Neural progenitor cell (in vitro differentiated cells): ENCODE data around the gene ACTR1A. TPM values are rescaled to one million over a fixed set of nuclear protein-coding genes. Genes with fewer than 3 reads are reported as not detected.
A peak's percentile ranks its signal among the peaks of the same experiment; 100 is the strongest.

Source experiments
- DNase-seq: peaks from one replicate; pipeline ENCODE4 v3.0.0-alpha.2; 2016; ENCODE audit warnings: low spot score
- H2AFZ ChIP-seq: fragments of 200-600 bp; sonication (generic); replicated peaks from 2 replicates; pipeline ENCODE4 v1.6.1; 2016; ENCODE audit warnings: antibody characterized with exemption
- H3F3A ChIP-seq: fragments of 200-600 bp; sonication (generic); 2 replicates; pipeline ENCODE4 v1.6.1; 2016; ENCODE audit warnings: antibody characterized with exemption, low read depth
- H3K27ac ChIP-seq: fragments of 200-600 bp; sonication (generic); 2 replicates; pipeline ENCODE4 v1.5.1; 2016; ENCODE audit warnings: mild to moderate bottlenecking
- H3K27me3 ChIP-seq: fragments of 200-600 bp; sonication (generic); 2 replicates; pipeline ENCODE4 v1.6.1; 2016; ENCODE audit warnings: mild to moderate bottlenecking, moderate library complexity
- H3K36me3 ChIP-seq: fragments of 200-600 bp; sonication (generic); 2 replicates; pipeline ENCODE4 v1.5.1; 2016
- H3K4me1 ChIP-seq: fragments of 200-600 bp; sonication (generic); 2 replicates; pipeline ENCODE4 v1.6.1; 2016; ENCODE audit warnings: mixed run types
- H3K4me2 ChIP-seq: fragments of 200-600 bp; sonication (generic); 2 replicates; pipeline ENCODE4 v1.6.1; 2016
- H3K4me3 ChIP-seq: fragments of 200-600 bp; sonication (generic); 2 replicates; pipeline ENCODE4 v1.5.1; 2016
- H3K79me2 ChIP-seq: fragments of 200-600 bp; sonication (generic); 2 replicates; pipeline ENCODE4 v1.6.1; 2016; ENCODE audit warnings: low read depth
- H3K9ac ChIP-seq: fragments of 200-600 bp; sonication (generic); 2 replicates; pipeline ENCODE4 v1.6.1; 2016
- H3K9me3 ChIP-seq: fragments of 200-600 bp; sonication (generic); 2 replicates; pipeline ENCODE4 v1.5.1; 2016; ENCODE audit warnings: low read depth
- H4K20me1 ChIP-seq: fragments of 200-600 bp; sonication (generic); 2 replicates; pipeline ENCODE4 v1.6.1; 2016; ENCODE audit warnings: low read depth
- H3K27ac Mint-ChIP-seq: 3 replicates; pipeline ENCODE4 v1.8.0; 2021; ENCODE audit warnings: mixed read lengths
- H3K27me3 Mint-ChIP-seq: 2 replicates; pipeline ENCODE4 v1.8.0; 2022; ENCODE audit warnings: low read depth, mild to moderate bottlenecking, inconsistent platforms, moderate library complexity, mixed read lengths; ENCODE audit not compliant: insufficient read depth
- H3K36me3 Mint-ChIP-seq: 3 replicates; pipeline ENCODE4 v1.8.0; 2021; ENCODE audit warnings: mixed read lengths
- H3K4me1 Mint-ChIP-seq: 3 replicates; pipeline ENCODE4 v1.8.0; 2021; ENCODE audit warnings: mixed read lengths
- H3K4me3 Mint-ChIP-seq: 3 replicates; pipeline ENCODE4 v1.8.0; 2021; ENCODE audit warnings: mild to moderate bottlenecking, moderate library complexity, mixed read lengths
- H3K9me3 Mint-ChIP-seq: 3 replicates; pipeline ENCODE4 v1.8.0; 2020; ENCODE audit warnings: mixed read lengths
- CTCF ChIP-seq: fragments of 200-600 bp; sonication (generic); IDR thresholded peaks from 2 replicates; pipeline ENCODE4 v1.5.1; 2017; ENCODE audit warnings: antibody characterized with exemption, mild to moderate bottlenecking
- EZH2 ChIP-seq: fragments of 200-600 bp; sonication (generic); IDR thresholded peaks from 2 replicates; pipeline ENCODE4 v1.6.1; 2017; ENCODE audit warnings: antibody characterized with exemption, mild to moderate bottlenecking, moderate library complexity
- EZH2phosphoT487 ChIP-seq: fragments of 200-600 bp; sonication (generic); IDR thresholded peaks from 2 replicates; pipeline ENCODE4 v1.6.1; 2017; ENCODE audit warnings: antibody characterized with exemption
- total RNA-seq: library from RNA; depleted of rRNA; stranded (reverse); fragments of >200 nt; gene quantifications from 2 replicates; pipeline ENCODE4 v1.2.3, GENCODE V29; 2015; ENCODE audit warnings: low replicate concordance

The ACTR1A gene
- total RNA-seq, 1 donor from 2014 or later = 86.9 TPM

GRCh38 chr10:102504179-102504975 lies 1.9 kb upstream of the ACTR1A start:
- Histone ChIP-seq H3K4me1 (peaks cover 26% of the 10 kb centered on the region), H3K27me3 (no peaks in the 10 kb centered on the region), H3K79me2 (peaks cover 74% of the 10 kb centered on the region), H3K9me3 (no peaks in the 10 kb centered on the region), H4K20me1 (peaks cover 71% of the 10 kb centered on the region), H3F3A (peaks cover 28% of the 10 kb centered on the region), H3K27ac (peak overlapping the region; percentile 60), H3K9ac (peak overlapping the region; percentile 40), H3K4me2 (peak overlapping the region; percentile 73), H3K4me3 (peak overlapping the region; percentile 84), H3K36me3 (no peaks in the 10 kb centered on the region), H2AFZ (peak overlapping the region; percentile 64)
- H3K36me3 Mint-ChIP-seq = peaks cover 12% of the 10 kb centered on the region
- H3K4me3 Mint-ChIP-seq = no peak overlapping the region
- peak; percentile 86 for DNase-seq
- TF ChIP-seq EZH2 = no peak
- TF ChIP-seq EZH2phosphoT487 = no peak
- TF ChIP-seq CTCF = peak; percentile 8
- no peaks in the 10 kb centered on the region for H3K9me3 Mint-ChIP-seq
- H3K27ac Mint-ChIP-seq = peak overlapping the region; percentile 89
- H3K27me3 Mint-ChIP-seq = peaks cover 2% of the 10 kb centered on the region
- H3K4me1 Mint-ChIP-seq = peaks cover 13% of the 10 kb centered on the region

GRCh38 chr10:102503264-102504178 lies 1.0 kb upstream of the ACTR1A start, which contains the start of gene SUFU:
SUFU (plus strand) TSS chr10:102503972; CDS start chr10:102504153, 181 bp downstream.
- Histone ChIP-seq H2AFZ (peak within 1 kb of the TSS; percentile 64), H3F3A (peaks cover 28% of the 10 kb centered on the region), H3K79me2 (peaks cover 76% of the 10 kb centered on the region), H3K4me1 (peaks cover 21% of the 10 kb centered on the region), H4K20me1 (peaks cover 71% of the 10 kb centered on the region), H3K27me3 (no peaks in the 10 kb centered on the region), H3K36me3 (no peaks in the 10 kb centered on the region), H3K4me3 (peak within 1 kb of the TSS; percentile 84), H3K9ac (peak within 1 kb of the TSS; percentile 40), H3K27ac (peak within 1 kb of the TSS; percentile 60), H3K4me2 (peak within 1 kb of the TSS; percentile 81), H3K9me3 (no peaks in the 10 kb centered on the region)
- peaks cover 8% of the 10 kb centered on the region for H3K36me3 Mint-ChIP-seq
- H3K4me3 Mint-ChIP-seq = no peak within 1 kb of the TSS
- peak; percentile 82 for TF ChIP-seq CTCF
- no peak for TF ChIP-seq EZH2phosphoT487
- TF ChIP-seq EZH2 = no peak
- no peaks in the 10 kb centered on the region for H3K9me3 Mint-ChIP-seq
- H3K27ac Mint-ChIP-seq = peak within 1 kb of the TSS; percentile 89
- peaks cover 2% of the 10 kb centered on the region for H3K27me3 Mint-ChIP-seq
- H3K4me1 Mint-ChIP-seq = peaks cover 13% of the 10 kb centered on the region
- DNase-seq = peak; percentile 100

GRCh38 chr10:102502029-102502336 lies 529 bp downstream of the ACTR1A start:
- Histone ChIP-seq H3F3A (peaks cover 22% of the 10 kb centered on the region), H3K27ac (no peak overlapping the region), H3K79me2 (peaks cover 76% of the 10 kb centered on the region), H3K4me2 (peak overlapping the region; percentile 76), H3K9me3 (no peaks in the 10 kb centered on the region), H3K9ac (peak overlapping the region; percentile 76), H2AFZ (peak overlapping the region; percentile 85), H4K20me1 (peaks cover 71% of the 10 kb centered on the region), H3K36me3 (no peaks in the 10 kb centered on the region), H3K4me3 (peak overlapping the region; percentile 84), H3K27me3 (no peaks in the 10 kb centered on the region), H3K4me1 (peaks cover 15% of the 10 kb centered on the region)
- no peak for TF ChIP-seq EZH2phosphoT487
- TF ChIP-seq EZH2 = no peak
- TF ChIP-seq CTCF = no peak
- DNase-seq = peak; percentile 99
- Mint-ChIP-seq H3K27ac (no peak overlapping the region), H3K36me3 (peaks cover 8% of the 10 kb centered on the region), H3K27me3 (peaks cover 2% of the 10 kb centered on the region), H3K4me3 (no peak overlapping the region), H3K4me1 (peaks cover 13% of the 10 kb centered on the region), H3K9me3 (no peaks in the 10 kb centered on the region)
